Suprapubic skin (tissue), 4 donors: ENCODE measurements around the gene HADHA. TPM values are rescaled to one million over a fixed set of nuclear protein-coding genes. Genes with fewer than 3 reads are reported as not detected.

Source experiments
- DNase-seq, 2 donors: peaks; one replicate each; pipeline ENCODE4 v3.0.0-alpha.2; 2019; ENCODE audit warnings: low spot score in 2 of 2
- H3K27ac ChIP-seq: fragments of 200-600 bp; sonication (generic); one replicate; pipeline ENCODE4 v1.5.1; 2019
- H3K27me3 ChIP-seq: fragments of 200-600 bp; sonication (generic); one replicate; pipeline ENCODE4 v1.5.1; 2019
- H3K36me3 ChIP-seq: fragments of 200-600 bp; sonication (generic); one replicate; pipeline ENCODE4 v1.5.1; 2019
- H3K4me1 ChIP-seq: fragments of 200-600 bp; sonication (generic); one replicate; pipeline ENCODE4 v1.5.1; 2019
- H3K4me3 ChIP-seq: fragments of 200-600 bp; sonication (generic); one replicate; pipeline ENCODE4 v1.5.1; 2019; ENCODE audit warnings: mild to moderate bottlenecking
- H3K9me3 ChIP-seq: fragments of 200-600 bp; sonication (generic); one replicate; pipeline ENCODE4 v1.5.1; 2019
- EP300 ChIP-seq: sonication (generic); formaldehyde crosslinking; IDR thresholded peaks from one replicate; pipeline ENCODE4 v1.6.1; 2017; ENCODE audit warnings: antibody characterized with exemption
- POLR2A ChIP-seq, 2 donors: fragments of 450-650 bp; IDR thresholded peaks; one replicate each; pipeline ENCODE4 v1.6.1; 2017; ENCODE audit warnings: antibody characterized with exemption in 2 of 2, mild to moderate bottlenecking in 2 of 2, moderate library complexity in 2 of 2
- POLR2AphosphoS5 ChIP-seq, 3 donors: sonication (generic); formaldehyde crosslinking; IDR thresholded peaks; one replicate each; pipeline ENCODE4 v1.6.1; 2017; ENCODE audit warnings: antibody characterized with exemption in 3 of 3
- whole genome bisulfite sequencing: methylation state at CpG from one replicate; pipeline ENCODE4 v1.1.5; 2018; 5-methylcytosine and 5-hydroxymethylcytosine counted together
- total RNA-seq, 4 donors: library from RNA; depleted of rRNA; stranded (reverse); fragments of >200 nt; gene quantifications; one replicate each; pipeline ENCODE4 v1.1.0, GENCODE V29; 2016
- TF ChIP-seq, protein P1 (sequence below), 2 donors: fragments of 200-600 bp in 1 of 2; fragments of 450-650 bp in 1 of 2; sonication (generic) in 1 of 2; IDR thresholded peaks; one replicate each; pipeline ENCODE4 v1.5.1; 2016 to 2019; ENCODE audit warnings: antibody characterized with exemption in 2 of 2, mild to moderate bottlenecking in 1 of 2, moderate library complexity in 1 of 2

HADHA gene
- total RNA-seq, 4 donors from 2014 or later = 120 to 145 (median 131) TPM

DNA sequence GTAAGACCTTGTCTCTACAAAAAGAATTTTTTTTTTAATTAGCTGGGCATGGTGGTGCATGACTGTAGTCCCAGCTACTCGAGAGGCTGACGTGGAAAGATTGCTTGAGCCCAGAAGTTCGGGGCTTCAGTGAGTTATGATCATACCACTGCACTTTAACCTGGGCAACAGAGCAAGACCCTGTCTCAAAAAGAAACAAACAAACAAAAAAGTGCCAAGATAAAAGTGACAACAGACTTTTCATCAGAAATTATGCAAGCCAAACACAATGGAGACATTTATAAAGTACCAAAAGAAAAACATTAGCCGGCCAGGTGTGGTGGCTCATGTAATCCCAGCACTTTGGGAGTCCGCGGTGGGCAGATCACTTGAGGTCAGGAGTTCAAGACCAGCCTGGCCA lies 26.7 kb downstream of the HADHA start:
- no peak for DNase-seq
- Histone ChIP-seq H3K9me3 (no peaks in the 10 kb centered on the region), H3K36me3 (peaks cover 80% of the 10 kb centered on the region), H3K4me3 (no peak overlapping the region), H3K4me1 (no peaks in the 10 kb centered on the region), H3K27me3 (no peaks in the 10 kb centered on the region), H3K27ac (no peak overlapping the region)
- 79% methylated on average over 6 of the region's 6 CpGs for WGBS
- TF ChIP-seq EP300 = no peak
- no peak for TF ChIP-seq POLR2AphosphoS5 (IDR thresholded peaks at IDR 0.05)
- no peak for TF ChIP-seq POLR2A (IDR thresholded peaks at IDR 0.05)
- TF ChIP-seq, protein P1, sequence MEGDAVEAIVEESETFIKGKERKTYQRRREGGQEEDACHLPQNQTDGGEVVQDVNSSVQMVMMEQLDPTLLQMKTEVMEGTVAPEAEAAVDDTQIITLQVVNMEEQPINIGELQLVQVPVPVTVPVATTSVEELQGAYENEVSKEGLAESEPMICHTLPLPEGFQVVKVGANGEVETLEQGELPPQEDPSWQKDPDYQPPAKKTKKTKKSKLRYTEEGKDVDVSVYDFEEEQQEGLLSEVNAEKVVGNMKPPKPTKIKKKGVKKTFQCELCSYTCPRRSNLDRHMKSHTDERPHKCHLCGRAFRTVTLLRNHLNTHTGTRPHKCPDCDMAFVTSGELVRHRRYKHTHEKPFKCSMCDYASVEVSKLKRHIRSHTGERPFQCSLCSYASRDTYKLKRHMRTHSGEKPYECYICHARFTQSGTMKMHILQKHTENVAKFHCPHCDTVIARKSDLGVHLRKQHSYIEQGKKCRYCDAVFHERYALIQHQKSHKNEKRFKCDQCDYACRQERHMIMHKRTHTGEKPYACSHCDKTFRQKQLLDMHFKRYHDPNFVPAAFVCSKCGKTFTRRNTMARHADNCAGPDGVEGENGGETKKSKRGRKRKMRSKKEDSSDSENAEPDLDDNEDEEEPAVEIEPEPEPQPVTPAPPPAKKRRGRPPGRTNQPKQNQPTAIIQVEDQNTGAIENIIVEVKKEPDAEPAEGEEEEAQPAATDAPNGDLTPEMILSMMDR (IDR thresholded peaks at IDR 0.05) = no peak

DNA sequence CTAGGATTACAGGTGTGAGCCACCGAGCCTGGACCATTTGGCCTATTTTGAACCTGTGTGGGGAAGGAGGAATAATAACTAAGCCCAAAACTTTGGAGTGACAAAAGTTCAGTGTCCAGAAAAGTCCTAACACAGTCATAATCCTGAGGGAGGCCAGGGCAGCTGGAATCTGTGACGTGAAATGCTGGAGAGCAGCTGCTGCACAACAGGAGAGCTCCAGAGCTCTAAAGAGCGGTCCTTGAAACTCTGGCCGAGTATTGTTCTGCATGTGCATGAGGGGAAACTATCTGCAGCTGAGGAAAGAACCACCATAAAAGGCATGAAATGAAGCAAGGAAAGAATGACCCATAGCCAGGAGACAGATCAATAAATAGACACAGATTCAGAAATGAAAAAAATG lies 27.8 kb downstream of the HADHA start:
- DNase-seq = no peak
- Histone ChIP-seq H3K4me1 (no peaks in the 10 kb centered on the region), H3K27ac (no peak overlapping the region), H3K9me3 (no peaks in the 10 kb centered on the region), H3K4me3 (no peak overlapping the region), H3K27me3 (no peaks in the 10 kb centered on the region), H3K36me3 (peaks cover 80% of the 10 kb centered on the region)
- 95% methylated on average over 4 of the region's 4 CpGs for WGBS
- TF ChIP-seq POLR2AphosphoS5 (IDR thresholded peaks at IDR 0.05) = no peak
- no peak for TF ChIP-seq EP300

DNA sequence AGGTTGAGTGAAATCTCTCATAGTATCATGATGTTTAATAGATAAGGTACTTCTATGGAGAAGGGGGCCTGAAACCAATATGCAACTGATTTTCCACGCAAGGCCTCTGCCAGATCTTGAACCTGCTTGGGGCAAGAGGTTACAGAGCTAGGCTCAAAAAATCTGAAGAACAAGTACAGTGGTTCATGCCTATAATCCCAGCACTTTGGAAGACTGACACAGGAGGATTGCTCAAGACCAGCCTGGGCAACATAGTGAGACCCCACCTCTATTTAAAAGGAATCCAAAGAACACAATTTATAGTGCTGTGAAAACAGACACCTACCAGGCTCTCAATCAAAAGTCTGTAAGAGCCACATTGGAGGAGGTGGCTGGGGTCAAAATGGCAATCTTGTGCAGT lies 28.6 kb downstream of the HADHA start:
- Histone ChIP-seq H3K27ac (no peak overlapping the region), H3K4me1 (no peaks in the 10 kb centered on the region), H3K4me3 (no peak overlapping the region), H3K27me3 (no peaks in the 10 kb centered on the region), H3K36me3 (peaks cover 81% of the 10 kb centered on the region), H3K9me3 (no peaks in the 10 kb centered on the region)
- no peak for DNase-seq
- TF ChIP-seq, protein P1 (IDR thresholded peaks at IDR 0.05) = no peak
- WGBS = 100% methylated on average over 1 of the region's 1 CpG

DNA sequence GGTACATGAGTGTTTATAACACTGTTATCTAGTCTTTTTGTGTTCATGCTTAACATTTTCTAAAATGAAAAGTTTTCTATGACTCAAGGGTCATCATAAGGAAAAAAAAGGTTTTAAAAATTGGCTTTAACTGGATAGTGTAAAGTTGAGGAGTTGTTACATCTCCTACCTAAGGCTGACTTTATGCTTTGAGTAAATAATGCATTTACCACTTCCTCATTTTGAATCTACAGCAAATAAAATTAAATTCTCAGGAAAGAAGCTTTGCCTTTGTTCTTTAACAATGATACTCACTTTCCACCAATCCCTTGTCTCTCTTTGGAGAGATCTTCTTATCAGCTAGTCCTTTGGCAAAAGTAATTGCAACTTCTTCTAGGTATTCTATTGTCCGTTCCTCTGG lies 29.7 kb downstream of the HADHA start:
- Histone ChIP-seq H3K4me3 (no peak overlapping the region), H3K9me3 (no peaks in the 10 kb centered on the region), H3K36me3 (peaks cover 88% of the 10 kb centered on the region), H3K27me3 (no peaks in the 10 kb centered on the region), H3K4me1 (no peaks in the 10 kb centered on the region), H3K27ac (no peak overlapping the region)
- WGBS = 91% methylated on average over 1 of the region's 1 CpG
- no peak for DNase-seq
- TF ChIP-seq EP300 = no peak
- TF ChIP-seq, protein P1 (IDR thresholded peaks at IDR 0.05) = no peak
- TF ChIP-seq POLR2AphosphoS5 (IDR thresholded peaks at IDR 0.05) = no peak
- no peak for TF ChIP-seq POLR2A (IDR thresholded peaks at IDR 0.05)

DNA sequence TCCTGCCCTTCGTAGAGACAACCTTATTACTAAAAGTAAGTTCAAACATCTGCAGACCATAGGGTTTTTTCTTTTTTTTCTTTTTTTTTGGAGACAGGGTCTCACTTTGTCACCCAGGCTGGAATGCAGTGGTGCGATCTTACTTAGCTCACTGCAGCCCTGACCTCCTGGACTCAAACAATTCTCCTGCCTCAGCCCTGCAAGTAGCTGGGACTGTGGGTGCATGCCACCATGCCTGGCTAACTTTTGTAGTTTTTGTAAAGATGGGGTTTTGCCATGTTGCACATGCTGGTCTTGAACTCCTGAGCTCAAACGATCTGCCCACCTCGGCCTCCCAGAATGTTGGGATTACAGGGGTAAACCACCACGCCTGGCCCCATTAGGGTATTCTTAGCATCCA lies 32.4 kb downstream of the HADHA start:
- Histone ChIP-seq H3K9me3 (no peaks in the 10 kb centered on the region), H3K4me3 (no peak overlapping the region), H3K27me3 (no peaks in the 10 kb centered on the region), H3K27ac (no peak overlapping the region), H3K36me3 (peaks cover 91% of the 10 kb centered on the region), H3K4me1 (no peaks in the 10 kb centered on the region)
- TF ChIP-seq, protein P1 (IDR thresholded peaks at IDR 0.05) = no peak
- TF ChIP-seq EP300 (no peak), POLR2AphosphoS5 (IDR thresholded peaks at IDR 0.05) (no peak), POLR2A (IDR thresholded peaks at IDR 0.05) (no peak)
- 97% methylated on average over 5 of the region's 5 CpGs for WGBS
- DNase-seq = no peak

DNA sequence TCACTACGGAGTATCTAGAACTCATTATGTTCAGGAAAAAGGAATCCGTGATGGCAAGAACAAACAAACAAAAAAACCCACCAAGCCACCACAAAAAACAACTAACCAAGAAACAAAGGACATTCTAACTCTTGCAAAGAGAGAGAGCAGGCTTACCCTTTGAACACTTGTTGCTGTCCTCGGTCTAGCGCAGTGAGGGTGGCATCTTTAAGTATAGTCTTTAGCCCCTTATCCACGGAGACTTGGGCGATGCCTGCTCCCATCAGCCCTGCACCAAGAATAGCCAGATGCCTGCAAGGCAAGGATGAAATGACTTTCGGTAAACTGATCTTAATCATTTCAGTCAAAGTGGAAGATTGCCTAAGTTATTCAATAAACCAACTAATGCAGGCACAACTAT lies 40.5 kb downstream of the HADHA start:
- no peak for DNase-seq
- Histone ChIP-seq H3K27ac (no peak overlapping the region), H3K9me3 (no peaks in the 10 kb centered on the region), H3K4me3 (no peak overlapping the region), H3K27me3 (no peaks in the 10 kb centered on the region), H3K36me3 (peaks cover 86% of the 10 kb centered on the region), H3K4me1 (no peaks in the 10 kb centered on the region)
- TF ChIP-seq EP300 = no peak
- TF ChIP-seq, protein P1 (IDR thresholded peaks at IDR 0.05) = no peak
- no peak for TF ChIP-seq POLR2AphosphoS5 (IDR thresholded peaks at IDR 0.05)
- no peak for TF ChIP-seq POLR2A (IDR thresholded peaks at IDR 0.05)
- 84% methylated on average over 7 of the region's 7 CpGs for WGBS
